BLaER1 (cell line): ENCODE results near the gene FIGN.

Experiments
- H3K27ac ChIP-seq: shearing (Covaris generic); formaldehyde crosslinking; 2 replicates; pipeline ENCODE4 v1.8.1; 2022
- H3K27me3 ChIP-seq: shearing (Covaris generic); formaldehyde crosslinking; 2 replicates; pipeline ENCODE4 v1.8.1; 2022
- H3K36me3 ChIP-seq: shearing (Covaris generic); formaldehyde crosslinking; 2 replicates; pipeline ENCODE4 v1.8.1; 2022
- H3K4me1 ChIP-seq: shearing (Covaris generic); formaldehyde crosslinking; 2 replicates; pipeline ENCODE4 v1.8.1; 2022
- H3K4me2 ChIP-seq: shearing (Covaris generic); formaldehyde crosslinking; 2 replicates; pipeline ENCODE4 v1.8.1; 2022
- H3K4me3 ChIP-seq: shearing (Covaris generic); formaldehyde crosslinking; 2 replicates; pipeline ENCODE4 v1.8.1; 2022
- H3K9ac ChIP-seq: shearing (Covaris generic); formaldehyde crosslinking; 2 replicates; pipeline ENCODE4 v1.8.1; 2022
- H3K9me3 ChIP-seq: shearing (Covaris generic); formaldehyde crosslinking; 2 replicates; pipeline ENCODE4 v1.8.1; 2022
- H4K20me1 ChIP-seq: shearing (Covaris generic); formaldehyde crosslinking; 2 replicates; pipeline ENCODE4 v1.8.1; 2022
- Cebpa-rat ChIP-seq: shearing (Covaris generic); IDR thresholded peaks from 2 replicates; pipeline ENCODE4 v1.8.1; 2022

The FIGN gene

DNA sequence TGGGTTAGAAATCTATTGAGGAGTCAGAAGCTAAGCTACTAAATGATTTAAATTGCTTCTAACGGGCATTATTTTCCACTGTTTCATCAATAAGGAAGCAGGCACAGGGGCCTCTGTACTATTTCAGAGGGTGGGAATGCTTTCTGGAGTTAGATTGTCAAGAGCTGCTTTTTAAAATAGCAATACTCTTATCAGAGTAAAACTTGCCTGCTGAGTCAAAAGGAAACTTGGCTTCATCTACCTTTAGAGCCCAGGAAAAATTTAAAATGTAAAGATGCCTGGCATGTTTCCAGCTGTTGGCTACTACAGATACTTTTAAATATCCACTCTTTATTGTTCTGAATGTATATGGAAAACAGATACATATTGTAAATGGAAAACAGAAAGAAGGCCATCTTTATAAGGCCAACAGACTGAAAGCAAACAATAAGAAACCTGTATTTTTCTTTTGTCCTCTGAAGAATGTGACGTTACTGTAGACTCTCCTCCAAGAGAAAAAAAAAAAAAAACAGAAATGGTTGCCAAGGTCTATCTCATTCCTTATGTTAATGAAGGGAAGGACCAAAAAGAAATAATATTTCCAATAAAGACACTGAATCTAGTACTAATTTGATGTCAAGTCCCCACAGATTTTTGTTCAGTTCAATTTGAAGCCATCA lies 79.1 kb downstream of the FIGN start:
- no peak overlapping the region for H3K4me2 ChIP-seq
- no peaks in the 10 kb centered on the region for H4K20me1 ChIP-seq
- no peaks in the 10 kb centered on the region for H3K27me3 ChIP-seq
- H3K9ac ChIP-seq = no peak overlapping the region
- no peaks in the 10 kb centered on the region for H3K4me1 ChIP-seq
- no peak for TF ChIP-seq Cebpa-rat
- H3K4me3 ChIP-seq = no peak overlapping the region
- no peaks in the 10 kb centered on the region for H3K9me3 ChIP-seq
- no peak overlapping the region for H3K27ac ChIP-seq
- no peaks in the 10 kb centered on the region for H3K36me3 ChIP-seq

DNA sequence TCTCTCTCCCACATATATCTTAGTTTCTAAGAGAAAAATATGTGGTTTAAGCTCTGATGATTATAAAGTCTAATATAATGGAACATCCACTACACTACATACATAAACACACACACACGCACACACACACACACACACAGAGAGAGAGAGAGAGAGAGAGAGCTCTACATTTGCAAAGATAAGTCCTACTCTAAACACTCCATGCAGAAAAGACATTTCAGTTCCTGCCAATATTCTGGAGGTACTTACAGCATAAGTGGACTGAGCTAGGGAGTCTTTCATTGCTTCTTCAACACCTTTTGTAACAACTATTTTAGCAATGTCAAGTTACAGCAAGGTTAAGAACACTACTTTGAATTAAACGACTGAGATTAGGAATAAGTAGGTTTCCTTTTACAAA lies 80.1 kb downstream of the FIGN start:
- H3K4me3 ChIP-seq = no peak overlapping the region
- H3K36me3 ChIP-seq = no peaks in the 10 kb centered on the region
- H4K20me1 ChIP-seq = no peaks in the 10 kb centered on the region
- no peaks in the 10 kb centered on the region for H3K4me1 ChIP-seq
- no peaks in the 10 kb centered on the region for H3K9me3 ChIP-seq
- no peaks in the 10 kb centered on the region for H3K27me3 ChIP-seq
- no peak overlapping the region for H3K9ac ChIP-seq
- no peak overlapping the region for H3K4me2 ChIP-seq
- no peak overlapping the region for H3K27ac ChIP-seq
- TF ChIP-seq Cebpa-rat = no peak

DNA sequence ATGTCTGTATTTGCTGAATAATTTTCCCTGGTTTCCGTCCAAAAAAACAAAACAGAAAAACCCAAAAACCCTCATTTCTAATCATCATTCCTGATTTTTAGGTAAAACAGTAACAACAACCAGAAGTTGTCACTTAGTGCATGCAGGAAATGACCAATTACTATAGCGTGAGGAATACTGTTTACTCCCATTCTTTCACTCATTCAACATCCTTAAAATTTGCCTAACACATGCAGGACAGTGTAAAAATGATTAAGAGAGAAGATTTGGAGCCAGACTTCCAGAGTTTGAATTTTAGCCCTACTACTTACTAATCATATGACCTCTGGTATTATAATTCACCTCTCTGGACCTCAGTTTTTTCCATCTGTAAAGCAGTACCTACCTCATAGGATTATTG lies 83.1 kb downstream of the FIGN start:
- H3K27ac ChIP-seq = no peak overlapping the region
- H3K4me2 ChIP-seq = no peak overlapping the region
- no peak overlapping the region for H3K4me3 ChIP-seq
- H3K27me3 ChIP-seq = no peaks in the 10 kb centered on the region
- H3K36me3 ChIP-seq = no peaks in the 10 kb centered on the region
- H3K9ac ChIP-seq = no peak overlapping the region
- H3K4me1 ChIP-seq = no peaks in the 10 kb centered on the region
- no peaks in the 10 kb centered on the region for H3K9me3 ChIP-seq
- no peaks in the 10 kb centered on the region for H4K20me1 ChIP-seq
- no peak for TF ChIP-seq Cebpa-rat

DNA sequence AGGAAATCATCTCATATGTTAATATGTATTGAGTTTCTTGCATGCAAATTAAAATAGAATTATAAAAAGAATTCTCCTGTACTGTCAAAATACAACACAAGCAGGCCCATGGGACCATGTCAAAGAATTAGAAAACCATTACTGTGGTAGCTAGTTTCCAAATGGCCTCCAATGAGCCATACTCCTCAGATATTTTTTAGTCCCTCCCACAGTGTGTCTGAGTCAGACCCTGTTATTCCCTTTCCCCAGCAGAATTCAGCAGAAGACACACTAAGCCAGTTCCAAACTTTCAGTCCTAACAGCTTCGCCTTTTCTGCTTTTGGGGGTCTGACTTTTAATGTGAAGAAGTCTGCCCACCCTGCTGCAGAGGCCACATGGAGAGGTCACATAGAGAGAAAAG lies 86.7 kb downstream of the FIGN start:
- Histone ChIP-seq H3K9me3 (no peaks in the 10 kb centered on the region), H3K27ac (no peak overlapping the region), H3K4me3 (no peak overlapping the region), H3K9ac (no peak overlapping the region), H3K4me1 (no peaks in the 10 kb centered on the region), H3K4me2 (no peak overlapping the region), H4K20me1 (no peaks in the 10 kb centered on the region), H3K36me3 (no peaks in the 10 kb centered on the region), H3K27me3 (no peaks in the 10 kb centered on the region)
- TF ChIP-seq Cebpa-rat = no peak

DNA sequence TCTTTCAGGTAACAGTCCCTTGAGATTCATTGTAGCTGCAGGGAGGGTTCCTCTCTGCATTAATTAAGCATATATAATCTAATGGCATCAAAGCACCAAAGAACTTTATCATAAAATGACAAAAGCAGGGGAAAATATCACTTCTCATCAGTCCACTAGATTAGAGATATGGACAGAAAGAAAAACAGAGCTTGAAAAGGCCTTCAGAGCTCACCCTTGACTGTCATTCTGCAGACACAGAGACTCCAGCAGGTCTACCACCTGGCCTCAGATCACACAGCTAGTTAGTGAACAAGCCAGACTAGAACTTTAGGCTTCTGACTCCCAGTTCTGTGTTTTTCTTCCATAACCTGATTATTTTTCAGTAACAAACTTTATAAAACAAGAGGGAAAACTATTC lies 88.5 kb downstream of the FIGN start:
- Histone ChIP-seq H3K36me3 (no peaks in the 10 kb centered on the region), H3K9ac (no peak overlapping the region), H3K27me3 (no peaks in the 10 kb centered on the region), H3K4me3 (no peak overlapping the region), H3K4me1 (no peaks in the 10 kb centered on the region), H3K27ac (no peak overlapping the region), H3K9me3 (no peaks in the 10 kb centered on the region), H3K4me2 (no peak overlapping the region), H4K20me1 (no peaks in the 10 kb centered on the region)
- TF ChIP-seq Cebpa-rat = no peak

DNA sequence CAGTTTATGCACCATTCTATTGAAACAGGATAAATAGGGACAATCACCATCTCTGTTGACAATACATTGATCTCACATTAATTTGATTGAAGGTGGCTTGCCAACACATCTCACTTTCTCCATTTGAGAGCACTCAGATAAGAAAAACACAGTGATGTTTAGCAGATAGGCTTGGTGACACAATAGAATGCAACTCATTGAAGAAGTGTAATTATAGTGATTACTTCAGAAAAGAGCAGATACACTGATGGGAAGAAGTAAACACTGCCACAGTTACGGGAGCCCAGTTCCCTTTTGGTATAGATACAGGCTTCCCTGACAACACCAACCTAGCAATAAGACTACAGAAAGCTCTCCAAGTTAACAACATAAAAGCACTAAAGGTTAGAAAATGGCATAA lies 89.1 kb downstream of the FIGN start:
- Histone ChIP-seq H3K36me3 (no peaks in the 10 kb centered on the region), H3K27ac (no peak overlapping the region), H3K9me3 (no peaks in the 10 kb centered on the region), H3K27me3 (no peaks in the 10 kb centered on the region), H3K4me1 (no peaks in the 10 kb centered on the region), H4K20me1 (no peaks in the 10 kb centered on the region), H3K4me3 (no peak overlapping the region), H3K9ac (no peak overlapping the region), H3K4me2 (no peak overlapping the region)
- no peak for TF ChIP-seq Cebpa-rat

DNA sequence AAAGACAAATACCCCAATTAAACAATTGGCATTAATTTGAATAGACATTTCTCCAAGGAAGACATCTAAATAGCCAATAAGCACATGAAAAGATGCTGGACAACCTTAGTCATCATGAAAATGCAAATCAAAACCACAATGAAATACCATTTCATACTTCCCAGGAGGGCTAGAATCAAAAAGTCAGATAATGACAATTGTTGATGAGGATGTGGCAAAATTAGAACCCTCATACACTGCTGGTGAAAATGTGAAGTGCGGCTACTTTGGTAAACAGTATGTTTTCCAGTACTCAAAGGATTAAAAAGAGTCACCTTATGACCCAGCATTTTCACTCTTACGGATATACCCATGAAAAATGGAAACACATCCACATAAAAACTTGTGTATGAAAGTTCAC lies 91.6 kb downstream of the FIGN start:
- Histone ChIP-seq H3K9me3 (no peaks in the 10 kb centered on the region), H3K4me2 (no peak overlapping the region), H3K9ac (no peak overlapping the region), H4K20me1 (no peaks in the 10 kb centered on the region), H3K36me3 (no peaks in the 10 kb centered on the region), H3K4me3 (no peak overlapping the region), H3K27ac (no peak overlapping the region), H3K4me1 (no peaks in the 10 kb centered on the region), H3K27me3 (no peaks in the 10 kb centered on the region)
- no peak for TF ChIP-seq Cebpa-rat

DNA sequence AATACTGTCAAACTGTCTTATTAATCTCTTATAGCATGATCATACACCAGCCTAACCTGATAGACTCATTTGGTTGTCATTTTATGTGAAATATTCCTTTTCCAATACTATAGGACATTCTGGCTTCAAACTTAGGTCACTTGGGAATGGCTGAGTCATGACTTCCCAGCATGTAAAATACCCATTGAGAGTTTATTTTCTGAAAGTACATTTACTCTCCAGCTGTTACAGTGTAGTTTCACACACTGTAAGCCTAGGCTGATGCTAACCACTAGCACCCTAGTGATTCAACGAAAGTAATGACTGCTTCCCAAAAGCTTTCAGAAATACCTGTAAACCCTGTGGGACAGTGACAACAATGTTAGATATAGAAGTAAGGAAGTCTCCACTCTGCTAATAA lies 93.8 kb downstream of the FIGN start:
- no peak overlapping the region for H3K4me2 ChIP-seq
- H3K4me1 ChIP-seq = no peaks in the 10 kb centered on the region
- H3K9me3 ChIP-seq = no peaks in the 10 kb centered on the region
- H4K20me1 ChIP-seq = no peaks in the 10 kb centered on the region
- H3K9ac ChIP-seq = no peak overlapping the region
- H3K27ac ChIP-seq = no peak overlapping the region
- no peak for TF ChIP-seq Cebpa-rat
- H3K36me3 ChIP-seq = no peaks in the 10 kb centered on the region
- no peaks in the 10 kb centered on the region for H3K27me3 ChIP-seq
- no peak overlapping the region for H3K4me3 ChIP-seq

DNA sequence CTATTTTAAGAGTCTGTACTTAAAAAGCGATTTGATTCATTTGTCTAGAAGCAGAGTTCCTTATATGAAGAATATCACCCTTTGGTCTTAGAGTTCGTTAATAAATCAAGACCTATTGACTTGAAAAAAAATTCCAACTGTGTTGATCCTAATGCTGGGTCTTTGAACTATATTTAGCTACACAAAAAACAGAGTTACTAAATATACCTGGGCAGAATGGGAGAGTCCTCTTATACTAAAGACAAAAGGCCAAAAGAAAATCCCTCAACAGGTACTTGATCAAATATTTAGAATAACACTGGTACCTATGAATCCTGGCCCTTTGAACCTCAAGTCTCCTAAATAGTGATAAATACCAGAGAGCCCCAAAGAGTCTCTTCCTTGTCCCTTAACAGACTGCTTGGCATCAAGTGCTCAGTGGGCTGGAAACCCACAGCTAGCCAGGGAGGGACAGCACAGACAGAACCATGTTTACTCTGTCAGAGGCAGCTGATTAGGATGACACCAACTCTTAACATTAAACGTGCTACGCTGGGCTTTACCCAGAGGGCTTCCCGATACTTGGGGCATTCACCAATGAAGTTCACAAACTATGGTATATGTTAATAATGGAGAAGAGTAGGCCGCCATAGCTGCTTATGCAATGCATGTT lies 95.1 kb downstream of the FIGN start:
- H4K20me1 ChIP-seq = no peaks in the 10 kb centered on the region

DNA sequence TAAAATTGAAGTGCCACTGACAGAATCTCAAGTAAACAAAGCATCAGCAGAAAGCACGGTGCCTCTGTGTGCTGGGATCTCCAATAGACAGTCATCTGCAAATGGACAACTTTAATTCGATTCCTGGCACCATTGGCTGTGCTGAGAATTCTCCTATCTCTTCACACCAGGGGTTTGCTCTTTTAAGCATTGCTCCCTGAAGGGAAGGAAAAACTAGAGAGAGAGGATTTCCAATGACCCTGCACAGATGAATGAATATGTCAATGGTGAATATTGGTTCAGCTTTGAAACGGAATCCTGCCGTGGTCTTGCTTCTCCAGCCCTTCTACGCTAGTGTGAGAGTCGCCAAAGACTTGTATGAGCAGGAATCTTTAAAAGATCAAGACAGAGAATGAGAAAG lies 97.9 kb downstream of the FIGN start:
- no peaks in the 10 kb centered on the region for H3K4me1 ChIP-seq
- no peaks in the 10 kb centered on the region for H3K9me3 ChIP-seq
- H3K4me2 ChIP-seq = no peak overlapping the region
- no peak overlapping the region for H3K9ac ChIP-seq
- no peak for TF ChIP-seq Cebpa-rat
- no peak overlapping the region for H3K27ac ChIP-seq
- no peak overlapping the region for H3K4me3 ChIP-seq
- no peaks in the 10 kb centered on the region for H3K36me3 ChIP-seq
- H4K20me1 ChIP-seq = no peaks in the 10 kb centered on the region
- no peaks in the 10 kb centered on the region for H3K27me3 ChIP-seq

More for the DNA sequence above, 95.1 kb downstream of the FIGN start:
- no peaks in the 10 kb centered on the region for H3K27me3 ChIP-seq
- H3K27ac ChIP-seq = no peak overlapping the region
- TF ChIP-seq Cebpa-rat = no peak
- no peaks in the 10 kb centered on the region for H3K9me3 ChIP-seq
- H3K4me1 ChIP-seq = no peaks in the 10 kb centered on the region
- H3K4me3 ChIP-seq = no peak overlapping the region
- H3K4me2 ChIP-seq = no peak overlapping the region
- H3K36me3 ChIP-seq = no peaks in the 10 kb centered on the region
- H3K9ac ChIP-seq = no peak overlapping the region
